B cell (primary cell): ENCODE results near the gene FOXS1. TPM values are rescaled to one million over a fixed set of nuclear protein-coding genes. Genes with fewer than 3 reads are reported as not detected.

Experiments
- ATAC-seq: fragments of 200-7000 bp; cut with Tn5 transposase; one replicate; pipeline ENCODE4 v1.10.0; 2021; ENCODE audit warnings: low read depth, mild to moderate bottlenecking, moderate number of reproducible peaks, moderate library complexity
- CTCF ChIA-PET: fragments of 350-600 bp; sonication (Branson Sonifier 250); formaldehyde crosslinking; loops from one replicate; lab custom pipeline; 2021; ENCODE audit warnings: antibody characterized with exemption, inconsistent platforms; lab: Charles Lee
- POLR2A ChIA-PET: fragments of 350-600 bp; sonication (Branson Sonifier 250); formaldehyde crosslinking; loops from one replicate; lab custom pipeline; 2021; ENCODE audit warnings: antibody characterized with exemption; lab: Charles Lee
- DNase-seq: peaks from one replicate; pipeline ENCODE4 v3.0.0; 2013
- H2AFZ ChIP-seq: 2 replicates; pipeline ENCODE4 v1.6.1; 2012; ENCODE audit warnings: mild to moderate bottlenecking, low read depth, low read length; ENCODE audit not compliant: insufficient read depth, poor library complexity, severe bottlenecking
- H3K27ac ChIP-seq, 2 donors: 1 replicate in 1 of 2; 2 replicates in 1 of 2; pipeline ENCODE4 v1.5.1; 2012 to 2013; ENCODE audit warnings: low read length in 2 of 2, mild to moderate bottlenecking in 2 of 2, moderate library complexity in 1 of 2
- H3K27me3 ChIP-seq, 4 experiments: fragments of 200-600 bp in 1 of 4; sonication (generic) in 1 of 4; replicated peaks in 1 of 4; 1 replicate in 2 of 4; 2 replicates in 2 of 4; pipeline versions ENCODE4 v1.6.1 to v1.7.0; 2013 to 2016; ENCODE audit warnings: low read length in 3 of 4, mild to moderate bottlenecking in 2 of 4, mixed read lengths in 1 of 4, moderate library complexity in 1 of 4; ENCODE audit not compliant: insufficient read depth in 4 of 4, control insufficient read depth in 3 of 4; ENCODE audit errors: control extremely low read depth in 1 of 4
- H3K36me3 ChIP-seq, 2 experiments: replicated peaks in 1 of 2; 1 replicate in 1 of 2; 2 replicates in 1 of 2; pipeline versions ENCODE4 v1.6.1 to v1.7.1; 2013; ENCODE audit warnings: low read length in 1 of 2; ENCODE audit not compliant: insufficient read depth in 2 of 2, control insufficient read depth in 1 of 2; ENCODE audit errors: control extremely low read depth in 1 of 2, extremely low read depth in 1 of 2
- H3K4me1 ChIP-seq, 2 donors: fragments of 200-600 bp in 1 of 2; sonication (generic) in 1 of 2; 1 replicate in 1 of 2; 2 replicates in 1 of 2; pipeline versions ENCODE4 v1.5.1 to v1.6.1; 2013 to 2017; ENCODE audit warnings: low read length in 2 of 2; ENCODE audit not compliant: control insufficient read depth in 2 of 2, insufficient read depth in 2 of 2
- H3K4me2 ChIP-seq: replicated peaks from 2 replicates; pipeline ENCODE3; 2012; ENCODE audit warnings: mild to moderate bottlenecking, low read depth, low read length; ENCODE audit not compliant: poor library complexity, severe bottlenecking
- H3K4me3 ChIP-seq, 5 experiments: fragments of 200-600 bp in 1 of 5; sonication (generic) in 1 of 5; 1 replicate in 3 of 5; 2 replicates in 2 of 5; pipeline versions ENCODE4 v1.5.1 to v1.7.0; 2011 to 2016; ENCODE audit warnings: low read length in 4 of 5, mild to moderate bottlenecking in 4 of 5, low read depth in 2 of 5, control low read depth in 1 of 5, moderate library complexity in 1 of 5; ENCODE audit not compliant: insufficient read depth in 1 of 5; ENCODE audit errors: control extremely low read depth in 1 of 5, extremely low read depth in 1 of 5
- H3K79me2 ChIP-seq: fragments of 200-600 bp; sonication (generic); one replicate; pipeline ENCODE4 v1.6.0; 2016; ENCODE audit warnings: low read length; ENCODE audit not compliant: control insufficient read depth, insufficient read depth
- H3K9ac ChIP-seq: fragments of 200-600 bp; sonication (generic); 2 replicates; pipeline ENCODE4 v1.6.1; 2017; ENCODE audit warnings: mild to moderate bottlenecking, low read length, moderate library complexity
- H3K9me3 ChIP-seq, 3 donors: one replicate each; pipeline versions ENCODE4 v1.6.1 to v1.7.1; 2013; ENCODE audit warnings: low read length in 2 of 3; ENCODE audit not compliant: control insufficient read depth in 2 of 3, insufficient read depth in 1 of 3; ENCODE audit errors: control extremely low read depth in 1 of 3
- H4K20me1 ChIP-seq: 2 replicates; pipeline ENCODE4 v1.6.0; 2012; ENCODE audit warnings: mild to moderate bottlenecking, low read length; ENCODE audit not compliant: insufficient read depth, control insufficient read depth, poor library complexity, severe bottlenecking
- H3K27ac Mint-ChIP-seq: one replicate; pipeline ENCODE4 v1.8.0; 2021; ENCODE audit warnings: mixed read lengths
- H3K27me3 Mint-ChIP-seq: one replicate; pipeline ENCODE4 v1.8.0; 2021; ENCODE audit warnings: mixed read lengths
- H3K4me1 Mint-ChIP-seq: one replicate; pipeline ENCODE4 v1.8.0; 2021; ENCODE audit warnings: mixed read lengths
- H3K4me3 Mint-ChIP-seq: one replicate; pipeline ENCODE4 v1.8.0; 2021; ENCODE audit warnings: mixed read lengths
- H3K9me3 Mint-ChIP-seq: one replicate; pipeline ENCODE4 v1.8.0; 2022; ENCODE audit warnings: mixed read lengths; ENCODE audit not compliant: insufficient read depth
- CTCF ChIP-seq: fragments of 200-600 bp; IDR thresholded peaks from one replicate; pipeline ENCODE4 v1.8.0; 2022; ENCODE audit warnings: antibody characterized with exemption, mild to moderate bottlenecking
- EZH2 ChIP-seq: IDR thresholded peaks from 2 replicates; pipeline ENCODE4 v1.6.1; 2012; ENCODE audit warnings: borderline replicate concordance, low read depth, mild to moderate bottlenecking, moderate library complexity, low read length; ENCODE audit not compliant: insufficient read depth, poor library complexity, severe bottlenecking
- WGBS: methylation state at CpG from one replicate; pipeline ENCODE4 v1.1.5; 2013; ENCODE audit warnings: missing lambda C conversion rate; ENCODE audit not compliant: insufficient coverage; 5-methylcytosine and 5-hydroxymethylcytosine counted together
- intact Hi-C: fragments of 100-400 bp; cut with micrococcal nuclease; formaldehyde crosslinking; loops from one replicate; pipeline ENCODE4 v1.10.0; 2022
- polyA plus RNA-seq: library from polyadenylated mRNA; depleted of rRNA; stranded (reverse); fragments of >200 nt; gene quantifications from 2 replicates; pipeline ENCODE4 v1.2.3, GENCODE V29; 2012
- total RNA-seq, 2 donors: library from RNA; stranded (reverse); fragments of 120-200 nt in 1 of 2; gene quantifications; 1 replicate in 1 of 2; 2 replicates in 1 of 2; pipeline versions ENCODE4 v1.2.3 to v1.2.4, GENCODE V29; 2013 to 2022

FOXS1 gene
- total and polyA plus RNA-seq, 2 donors (not counting 1 experiment from before 2014, with no cell fraction given): not detected

GRCh38 chr20:31821427-31821826 is 24.0 kb downstream of the FOXS1 start:
- H3K4me2 ChIP-seq: no peak overlapping the region
- DNase-seq (no peak), ATAC-seq (no peak)
- H3K79me2 ChIP-seq: no peaks in the 10 kb centered on the region
- Mint-ChIP-seq H3K9me3 (no peaks in the 10 kb centered on the region), H3K27me3 (peaks cover 8% of the 10 kb centered on the region), H3K4me3 (no peak overlapping the region), H3K4me1 (peaks cover 8% of the 10 kb centered on the region), H3K27ac (no peak overlapping the region)
- POLR2A ChIA-PET: no interaction called here
- H3K36me3 ChIP-seq: no peaks in the 10 kb centered on the region
- no peaks in the 10 kb centered on the region for H3K9me3 ChIP-seq
- no peak overlapping the region for H3K9ac ChIP-seq
- CTCF ChIA-PET: interaction anchor here (0.8 to 6.0 kb wide), 5 partner anchors 26 to 207 kb away, joined by 3 to 37 read pairs (median 15); partner anchors contain the start of gene PDRG1
- H3K4me1 ChIP-seq: peaks cover 6 to 8% of the 10 kb centered on the region in 2 donors
- no peaks in the 10 kb centered on the region for H4K20me1 ChIP-seq
- intact Hi-C loops: no loop called here
- 70% methylated on average over 5 of the region's 5 CpGs for WGBS
- no peak overlapping the region for H2AFZ ChIP-seq
- TF ChIP-seq CTCF (no peak), EZH2 (no peak)
- peaks cover 0 to 9% (median 0%) of the 10 kb centered on the region in 4 experiments for H3K27me3 ChIP-seq
- H3K27ac ChIP-seq: no peak overlapping the region
- H3K4me3 ChIP-seq: no peak overlapping the region

- H2AFZ ChIP-seq: no peak overlapping the region
- ATAC-seq (no peak), DNase-seq (no peak)
- H3K9me3 Mint-ChIP-seq: no peaks in the 10 kb centered on the region
- no peaks in the 10 kb centered on the region for H4K20me1 ChIP-seq
- H3K4me3 Mint-ChIP-seq: no peak overlapping the region
- no peak overlapping the region for H3K27ac ChIP-seq
- no peak overlapping the region for H3K4me3 ChIP-seq
- H3K27me3 ChIP-seq: peaks cover 0 to 9% (median 0%) of the 10 kb centered on the region in 4 experiments
- ChIA-PET POLR2A (no interaction called here), CTCF (interaction anchor here (1.4 to 4.2 kb wide), 2 partner anchors 27 to 206 kb away, joined by 3 to 15 read pairs; no protein-coding TSS in a partner anchor)
- TF ChIP-seq EZH2 (no peak), CTCF (no peak)
- H3K79me2 ChIP-seq: no peaks in the 10 kb centered on the region
- intact Hi-C loops: no loop called here
- no peak overlapping the region for H3K27ac Mint-ChIP-seq
- peaks cover 6 to 8% of the 10 kb centered on the region in 2 donors for H3K4me1 ChIP-seq
- WGBS: 93% methylated on average over 6 of the region's 6 CpGs
- peaks cover 8% of the 10 kb centered on the region for H3K27me3 Mint-ChIP-seq
- H3K4me2 ChIP-seq: no peak overlapping the region
- no peaks in the 10 kb centered on the region for H3K9me3 ChIP-seq
- no peak overlapping the region for H3K9ac ChIP-seq
- peaks cover 8% of the 10 kb centered on the region for H3K4me1 Mint-ChIP-seq
- H3K36me3 ChIP-seq: no peaks in the 10 kb centered on the region
Observed at GRCh38 chr20:31820228-31820627, 25.2 kb downstream of the FOXS1 start.
